GM19043 (cell line): ENCODE measurements around the gene PPP2R1B.
"Not testable (repeated sequence)": the region's sequence is repeated elsewhere in the genome, so short reads cannot be mapped to it uniquely, and the experiment has no call there.

Source experiments
- ATAC-seq: cut with Tn5 transposase; IDR thresholded peaks from one replicate; pipeline ENCODE4 v1.9.1; 2021; ENCODE audit warnings: low read depth; ENCODE audit not compliant: unreplicated experiment

The PPP2R1B gene

DNA sequence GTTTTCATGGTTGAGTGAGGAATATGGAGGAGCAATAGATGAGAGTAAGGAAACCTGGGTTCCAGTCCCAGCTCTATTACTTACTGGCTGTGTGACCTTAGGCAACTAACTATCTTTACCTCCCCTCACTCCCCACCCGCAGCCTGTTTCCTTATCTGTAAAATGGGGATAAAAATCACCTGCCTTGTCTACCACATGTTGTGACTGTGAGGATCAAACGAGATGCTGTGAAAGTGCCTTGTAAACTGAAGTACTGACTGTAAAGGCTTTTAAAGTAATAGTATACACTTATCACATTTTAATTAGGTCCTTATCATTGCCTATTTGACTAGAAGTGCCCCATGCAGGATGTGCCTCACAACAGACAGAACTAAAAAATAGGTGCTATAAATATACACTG is 18.9 kb upstream of the PPP2R1B start:
- ATAC-seq: no peak

DNA sequence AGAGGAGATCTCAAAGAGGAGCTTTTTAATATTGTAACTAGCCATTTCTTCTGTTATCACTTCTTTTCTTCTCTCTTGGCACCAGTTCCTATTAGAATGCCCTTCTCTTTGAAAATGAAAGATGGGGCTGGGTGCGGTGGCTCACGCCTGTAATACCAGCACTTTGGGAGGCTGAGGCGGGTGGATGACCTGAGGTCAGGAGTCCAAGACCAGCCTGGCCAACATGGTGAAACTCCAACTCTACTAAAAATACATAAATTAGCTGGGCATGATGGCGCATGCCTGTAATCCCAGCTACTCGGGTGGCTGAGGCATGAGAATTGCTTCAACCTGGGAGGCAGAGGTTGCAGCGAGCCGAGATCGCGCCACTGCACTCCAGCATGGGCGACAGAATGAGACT is 18.1 kb upstream of the PPP2R1B start:
- not testable (repeated sequence) for ATAC-seq

GRCh38 chr11:111782109-111782741 is 16.0 kb upstream of the PPP2R1B start:
- ATAC-seq: no peak

- ATAC-seq: no peak
Measured at GRCh38 chr11:111779118-111779517, 12.9 kb upstream of the PPP2R1B start.

- no peak for ATAC-seq
Measured at GRCh38 chr11:111778047-111778558, 11.9 kb upstream of the PPP2R1B start.

GRCh38 chr11:111777094-111778046 is 11.2 kb upstream of the PPP2R1B start:
- ATAC-seq: peak; percentile 50

DNA sequence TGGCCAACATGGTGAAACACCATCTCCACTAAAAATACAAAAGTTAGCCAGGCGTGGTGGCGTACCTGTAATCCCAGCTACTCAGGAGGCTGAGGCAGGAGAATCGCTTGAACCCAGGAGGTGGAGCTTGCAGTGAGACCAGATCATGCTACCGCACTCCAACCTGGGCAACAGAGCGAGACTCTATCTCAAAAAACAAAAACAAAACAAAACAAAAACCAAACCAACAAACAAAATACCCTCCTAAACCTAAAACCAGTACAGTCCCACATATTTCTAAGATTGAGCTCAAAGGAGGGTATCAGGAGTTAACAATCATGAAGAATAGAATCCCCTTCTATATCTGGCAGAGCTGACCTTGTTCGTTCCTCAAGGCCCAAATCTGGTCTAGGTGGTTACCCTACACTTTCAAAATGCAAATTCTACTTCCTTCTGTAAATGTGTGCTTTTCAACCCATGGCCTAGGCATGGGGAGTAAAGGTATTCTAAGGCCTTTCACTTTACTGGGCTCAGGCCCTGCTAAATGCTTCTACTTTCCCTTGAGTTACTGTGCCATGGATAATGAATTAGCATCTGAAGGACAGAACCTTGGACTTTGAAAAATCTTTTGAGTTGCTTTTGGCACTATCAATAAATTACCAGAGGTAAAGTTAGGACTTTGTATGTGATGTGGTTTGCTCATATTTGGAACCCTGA is 10.4 kb upstream of the PPP2R1B start:
- ATAC-seq: peak; percentile 96

- ATAC-seq: no peak
Measured at GRCh38 chr11:111774955-111775710, 8.9 kb upstream of the PPP2R1B start.

- no peak for ATAC-seq
Measured at GRCh38 chr11:111772535-111772934, 6.3 kb upstream of the PPP2R1B start.

GRCh38 chr11:111771205-111771604 is 5.0 kb upstream of the PPP2R1B start:
- not testable (repeated sequence) for ATAC-seq

DNA sequence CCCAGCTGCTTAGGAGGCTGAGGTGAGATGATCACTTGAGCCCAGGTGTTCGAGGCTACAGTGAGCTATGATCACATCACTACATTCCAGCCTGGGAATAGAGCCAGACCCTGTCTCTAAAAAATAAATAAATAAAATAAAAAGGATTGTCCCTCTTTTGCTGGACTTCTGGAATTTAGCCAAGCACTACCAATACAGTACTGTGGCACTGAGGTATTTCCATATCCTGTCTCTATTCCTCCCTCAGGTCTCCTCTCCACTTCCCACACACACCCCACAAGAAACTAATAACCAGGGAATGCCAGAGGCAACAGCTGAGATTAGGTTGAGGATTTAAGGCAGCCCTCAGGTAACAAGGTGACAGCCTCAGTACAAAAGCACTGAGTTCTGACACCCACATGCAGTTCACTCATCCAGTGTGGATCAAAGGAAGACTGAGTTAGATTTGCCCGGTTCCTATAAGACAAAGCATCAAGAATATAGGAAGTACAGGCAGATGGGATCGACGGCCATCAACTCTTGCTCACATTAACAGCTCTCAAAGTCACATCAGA is 4.5 kb upstream of the PPP2R1B start:
- no peak for ATAC-seq

DNA sequence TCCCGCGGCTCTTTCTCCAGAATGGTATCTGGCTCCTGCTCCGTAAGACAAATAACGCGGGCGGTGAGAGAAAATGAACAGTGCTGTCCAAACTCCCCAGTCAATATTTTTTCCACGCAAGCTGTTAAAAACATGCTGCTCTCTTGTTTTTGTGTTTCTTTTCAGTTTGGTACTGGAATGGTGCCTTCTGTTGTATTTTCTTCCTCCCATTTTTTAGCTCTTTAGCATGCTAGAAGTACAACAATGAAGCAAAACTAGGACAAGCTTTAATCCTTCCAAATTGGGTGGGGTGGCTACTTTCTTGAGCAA is 599 bp upstream of the PPP2R1B start:
- ATAC-seq: peak; percentile 12

- peak; percentile 33 for ATAC-seq
Measured at GRCh38 chr11:111765320-111765983, 737 bp downstream of the PPP2R1B start.

DNA sequence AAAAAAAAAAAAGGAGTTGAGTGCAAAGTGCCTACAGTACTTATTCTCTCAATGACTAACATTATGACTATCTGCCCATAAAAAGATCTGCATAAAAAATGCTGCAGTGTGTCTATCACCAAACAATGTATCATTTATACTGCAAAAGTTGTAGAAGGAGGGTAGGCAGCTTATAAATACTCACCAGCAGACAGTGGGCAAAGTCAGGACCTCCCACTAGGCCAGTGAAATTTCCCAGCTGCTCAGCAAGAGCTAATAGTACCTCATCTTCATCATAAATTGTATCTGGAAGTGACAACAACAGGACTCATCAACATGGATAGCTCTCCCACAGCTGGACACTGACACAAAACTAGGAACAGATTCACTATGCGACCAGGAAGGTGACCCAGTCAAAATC is 1.6 kb downstream of the PPP2R1B start:
- ATAC-seq: no peak

GRCh38 chr11:111762981-111763643 is 3.1 kb downstream of the PPP2R1B start:
- no peak for ATAC-seq

DNA sequence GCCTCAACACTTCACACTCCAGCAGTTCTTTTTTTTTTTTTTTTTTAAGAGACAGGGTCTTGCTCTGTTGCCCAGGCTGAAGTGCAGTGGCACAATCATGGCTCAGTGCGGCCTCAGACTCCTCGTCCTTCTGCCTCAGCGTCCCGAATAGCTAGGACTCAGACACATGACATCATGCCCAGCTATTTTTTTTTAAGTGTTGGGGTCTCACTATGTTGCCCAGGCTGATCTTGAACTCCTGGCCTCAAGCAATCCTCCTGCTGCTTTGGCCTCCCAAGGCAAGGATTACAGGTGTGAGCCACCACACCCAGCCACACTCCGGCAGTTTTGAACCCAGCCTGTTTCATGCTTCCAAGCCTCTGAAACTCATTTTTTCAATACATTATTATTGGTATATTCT is 3.7 kb downstream of the PPP2R1B start:
- no peak for ATAC-seq

- ATAC-seq: no peak
Measured at GRCh38 chr11:111761036-111761435, 5.2 kb downstream of the PPP2R1B start.

DNA sequence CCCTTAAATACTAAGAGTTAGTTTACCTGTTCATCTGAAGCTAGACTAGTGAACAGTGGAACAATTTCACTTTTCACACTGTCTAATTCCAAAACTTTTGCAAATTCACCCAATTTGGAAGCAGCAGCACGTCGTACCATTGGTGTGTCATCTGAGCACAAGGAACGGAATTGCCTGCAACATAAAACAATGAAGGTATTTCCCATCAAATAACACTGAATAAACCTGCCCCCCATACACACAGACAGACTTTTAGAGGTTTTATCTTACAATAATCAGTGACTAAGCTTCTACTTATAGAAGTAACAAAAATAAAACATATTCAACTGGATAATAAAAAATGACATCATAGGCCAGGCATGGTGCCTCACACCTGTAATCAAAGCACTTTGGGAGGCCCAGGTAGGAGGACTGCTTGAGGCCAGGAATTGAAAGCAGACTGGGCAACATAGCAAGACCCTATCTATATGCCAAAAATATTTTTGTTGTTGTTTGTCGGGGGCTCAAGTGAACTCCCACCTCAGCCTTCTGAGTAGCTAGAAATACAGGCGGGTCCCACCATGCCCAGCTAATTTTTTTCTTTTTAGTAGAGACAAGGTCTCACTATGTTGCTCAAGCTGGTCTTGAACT is 6.3 kb downstream of the PPP2R1B start:
- no peak for ATAC-seq

DNA sequence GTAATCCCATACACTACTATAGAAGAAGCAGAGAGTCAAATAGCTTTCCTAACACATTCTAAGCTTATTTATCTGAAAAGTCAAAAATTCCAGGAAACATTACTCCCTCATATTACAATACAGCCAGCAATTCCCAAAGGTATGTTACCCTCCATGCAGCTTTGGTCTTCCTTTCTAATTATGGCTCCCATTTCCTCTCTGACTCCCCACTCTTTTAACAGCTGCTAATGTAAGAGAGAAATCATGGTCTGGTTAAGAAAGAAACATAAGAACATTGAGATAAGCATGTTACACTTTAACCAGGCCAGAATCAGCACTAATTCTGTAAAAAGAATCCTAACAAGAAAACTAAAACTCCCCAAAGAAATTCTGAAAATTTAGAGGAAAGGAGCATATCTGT is 6.8 kb downstream of the PPP2R1B start:
- ATAC-seq: no peak
